Activated CD8-positive, alpha-beta T cell treated with anti-CD3 and anti-CD28 coated beads, Interleukin-2, amount 10 ng/mL, durations not matched to agents 7 days and 5 days (primary cell): ENCODE results near the gene SLC9A3. TPM values are rescaled to one million over a fixed set of nuclear protein-coding genes. Genes with fewer than 3 reads are reported as not detected.

ENCODE experiments used
- ATAC-seq: fragments of 150-1000 bp; cut with Tn5 transposase; one replicate; pipeline ENCODE4 v1.10.0; 2021; ENCODE audit warnings: moderate library complexity
- CTCF ChIA-PET: fragments of 350-600 bp; sonication (Branson Sonifier 250); formaldehyde crosslinking; loops from one replicate; lab custom pipeline; 2021; ENCODE audit warnings: antibody characterized with exemption; lab: Charles Lee
- POLR2A ChIA-PET: fragments of 350-600 bp; sonication (Branson Sonifier 250); formaldehyde crosslinking; loops from one replicate; lab custom pipeline; 2021; ENCODE audit warnings: antibody characterized with exemption; lab: Charles Lee
- DNase-seq: peaks from one replicate; pipeline ENCODE4 v3.0.0-alpha.2; 2020
- H3K27ac Mint-ChIP-seq: one replicate; pipeline ENCODE4 v1.8.0; 2021; ENCODE audit warnings: mild to moderate bottlenecking, mixed read lengths
- H3K27me3 Mint-ChIP-seq: one replicate; pipeline ENCODE4 v1.8.0; 2021; ENCODE audit warnings: low read depth, mixed read lengths
- H3K36me3 Mint-ChIP-seq: one replicate; pipeline ENCODE4 v1.8.0; 2021; ENCODE audit warnings: low read depth, mixed read lengths
- H3K4me1 Mint-ChIP-seq: one replicate; pipeline ENCODE4 v1.8.0; 2021; ENCODE audit warnings: low read depth, mixed read lengths
- H3K4me3 Mint-ChIP-seq: one replicate; pipeline ENCODE4 v1.8.0; 2021; ENCODE audit warnings: mild to moderate bottlenecking, mixed read lengths
- H3K9me3 Mint-ChIP-seq: one replicate; pipeline ENCODE4 v1.8.0; 2022; ENCODE audit warnings: mixed read lengths; ENCODE audit not compliant: insufficient read depth
- total RNA-seq, 2 experiments: library from RNA; stranded (reverse); gene quantifications; one replicate each; pipeline ENCODE4 v1.2.3, GENCODE V29; 2021

SLC9A3 gene
- total RNA-seq, 2 experiments from 2014 or later, result 1.6 to 1.9 TPM

DNA sequence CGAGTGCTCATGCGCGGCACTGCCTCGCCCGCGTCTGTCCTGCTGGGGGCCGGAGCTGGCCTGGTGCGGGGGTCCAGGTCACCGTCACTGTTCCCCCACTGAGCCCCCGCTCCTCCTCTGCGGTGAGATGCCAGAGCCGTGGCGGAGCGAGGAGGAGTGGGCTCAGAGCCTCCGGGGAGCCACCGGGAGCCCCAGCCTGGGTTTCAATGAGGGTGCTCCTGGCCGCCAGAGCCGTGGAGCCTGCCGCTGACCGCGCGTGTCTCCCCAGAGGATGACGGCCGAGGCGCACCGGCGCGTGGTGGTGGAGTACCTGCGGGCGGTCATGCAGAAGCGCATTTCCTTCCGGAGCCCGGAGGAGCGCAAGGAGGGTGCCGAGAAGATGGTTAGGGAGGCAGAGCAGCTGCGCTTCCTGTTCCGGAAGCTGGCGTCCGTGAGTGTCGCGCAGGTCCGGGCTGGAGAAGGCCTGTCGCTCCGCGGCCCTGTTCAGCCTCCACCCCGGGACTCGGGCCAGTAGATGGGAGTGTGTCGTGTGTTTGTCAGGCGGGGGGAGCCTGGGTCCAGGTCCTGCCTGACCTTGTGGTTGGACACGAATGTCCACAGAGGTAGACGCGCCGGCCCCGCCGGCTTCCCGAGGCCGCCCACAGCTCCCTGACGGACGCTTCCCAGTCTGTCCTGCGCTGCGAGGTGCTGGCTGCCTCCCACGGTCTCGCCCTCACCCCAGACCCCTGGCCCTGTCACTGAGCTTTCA lies 59.2 kb downstream of the SLC9A3 start:
- Mint-ChIP-seq H3K9me3 (no peaks in the 10 kb centered on the region), H3K27ac (no peak overlapping the region), H3K4me3 (no peak overlapping the region), H3K36me3 (peaks cover 50% of the 10 kb centered on the region), H3K27me3 (no peaks in the 10 kb centered on the region), H3K4me1 (peaks cover 27% of the 10 kb centered on the region)
- ChIA-PET POLR2A (interaction anchor here (1.6 kb wide), 1 partner anchor 12 kb away, joined by 4 read pairs; no protein-coding TSS in a partner anchor), CTCF (no interaction called here)
- no peak for ATAC-seq
- DNase-seq, result no peak

DNA sequence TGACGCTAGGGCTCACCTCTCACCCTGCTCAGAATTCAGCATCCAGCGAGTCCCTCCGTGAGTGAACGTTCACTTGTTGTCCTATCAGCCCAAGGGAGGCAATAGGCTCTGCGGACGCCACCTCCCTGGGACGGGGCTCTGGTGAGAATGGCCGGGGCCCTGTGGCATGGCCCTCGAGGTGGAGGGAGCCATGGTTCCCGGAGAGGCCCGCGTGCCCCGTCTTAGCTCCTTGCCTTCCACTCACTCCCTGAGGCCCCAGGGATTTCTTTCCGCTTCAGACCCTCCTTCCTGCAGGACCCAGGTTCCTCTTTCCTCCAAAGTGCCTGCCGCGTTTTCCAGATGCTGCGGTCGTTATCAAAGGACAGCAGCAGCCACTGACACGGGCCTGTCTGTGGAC lies 59.8 kb downstream of the SLC9A3 start:
- no peak for DNase-seq
- Mint-ChIP-seq H3K9me3 (no peaks in the 10 kb centered on the region), H3K27ac (peak overlapping the region; percentile 84), H3K4me1 (peaks cover 33% of the 10 kb centered on the region), H3K27me3 (no peaks in the 10 kb centered on the region), H3K4me3 (peak overlapping the region; percentile 4), H3K36me3 (peaks cover 55% of the 10 kb centered on the region)
- CTCF ChIA-PET, result interaction anchor here (0.9 kb wide), 1 partner anchor 18 kb away, joined by 4 read pairs; no protein-coding TSS in a partner anchor
- POLR2A ChIA-PET, result interaction anchor here (1.1 kb wide), 1 partner anchor 18 kb away, joined by 3 read pairs; no protein-coding TSS in a partner anchor
- ATAC-seq, result no peak

DNA sequence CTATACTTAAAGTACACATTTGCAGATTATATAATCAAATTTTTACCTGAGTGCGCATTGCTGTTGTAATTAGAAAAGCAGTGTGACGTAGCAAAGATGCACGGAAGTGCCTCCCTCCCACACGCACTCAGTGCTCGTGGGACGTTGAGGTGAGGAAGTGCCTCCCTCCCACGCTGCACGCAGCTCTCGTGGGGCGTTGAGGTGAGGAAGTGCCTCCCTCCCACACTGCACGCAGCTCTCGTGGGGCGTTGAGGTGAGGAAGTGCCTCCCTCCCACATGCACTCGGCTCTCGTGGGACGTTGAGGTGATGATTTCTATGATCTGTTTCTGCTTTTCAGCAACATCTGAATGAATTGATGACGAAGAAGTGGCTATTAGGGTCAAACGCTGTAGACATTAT lies 60.3 kb downstream of the SLC9A3 start:
- ChIA-PET POLR2A (interaction anchor here (0.9 to 1.1 kb wide), 2 partner anchors 18 to 92 kb away, joined by 3 read pairs; no protein-coding TSS in a partner anchor), CTCF (interaction anchor here (0.9 kb wide), 2 partner anchors 10 to 17 kb away, joined by 4 to 5 read pairs; no protein-coding TSS in a partner anchor)
- Mint-ChIP-seq H3K27me3 (no peaks in the 10 kb centered on the region), H3K9me3 (no peaks in the 10 kb centered on the region), H3K4me1 (peaks cover 36% of the 10 kb centered on the region), H3K27ac (peak overlapping the region; percentile 84), H3K36me3 (peaks cover 60% of the 10 kb centered on the region), H3K4me3 (peak overlapping the region; percentile 4)
- DNase-seq, result peak; percentile 70
- ATAC-seq, result peak; percentile 74

DNA sequence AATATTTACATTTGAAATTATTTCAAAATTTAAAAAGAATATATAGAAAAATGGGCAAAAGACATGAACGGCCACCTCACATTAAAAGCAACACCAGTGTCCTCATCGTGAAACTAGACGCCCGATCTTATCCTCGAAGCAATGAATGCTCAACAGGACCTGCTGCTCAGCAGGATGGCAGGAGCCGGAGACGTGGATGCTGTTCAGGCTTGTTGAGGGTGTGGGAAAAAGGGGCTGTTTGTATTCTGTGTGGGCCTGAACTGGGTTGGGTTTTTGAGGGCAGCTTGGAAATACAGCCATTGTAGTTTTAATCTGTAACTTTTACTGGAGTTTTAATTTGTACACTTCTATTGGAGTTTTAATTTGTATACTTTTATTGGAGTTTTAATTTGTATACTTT lies 60.9 kb downstream of the SLC9A3 start:
- peak overlapping the region; percentile 67 for H3K27ac Mint-ChIP-seq
- peaks cover 65% of the 10 kb centered on the region for H3K36me3 Mint-ChIP-seq
- H3K9me3 Mint-ChIP-seq, result no peaks in the 10 kb centered on the region
- ChIA-PET POLR2A (interaction anchor here (0.9 to 1.1 kb wide), 2 partner anchors 17 to 93 kb away, joined by 3 read pairs; no protein-coding TSS in a partner anchor), CTCF (interaction anchor here (0.9 kb wide), 1 partner anchor 10 kb away, joined by 5 read pairs; no protein-coding TSS in a partner anchor)
- H3K4me1 Mint-ChIP-seq, result peaks cover 43% of the 10 kb centered on the region
- DNase-seq, result no peak
- no peaks in the 10 kb centered on the region for H3K27me3 Mint-ChIP-seq
- no peak for ATAC-seq
- no peak overlapping the region for H3K4me3 Mint-ChIP-seq

DNA sequence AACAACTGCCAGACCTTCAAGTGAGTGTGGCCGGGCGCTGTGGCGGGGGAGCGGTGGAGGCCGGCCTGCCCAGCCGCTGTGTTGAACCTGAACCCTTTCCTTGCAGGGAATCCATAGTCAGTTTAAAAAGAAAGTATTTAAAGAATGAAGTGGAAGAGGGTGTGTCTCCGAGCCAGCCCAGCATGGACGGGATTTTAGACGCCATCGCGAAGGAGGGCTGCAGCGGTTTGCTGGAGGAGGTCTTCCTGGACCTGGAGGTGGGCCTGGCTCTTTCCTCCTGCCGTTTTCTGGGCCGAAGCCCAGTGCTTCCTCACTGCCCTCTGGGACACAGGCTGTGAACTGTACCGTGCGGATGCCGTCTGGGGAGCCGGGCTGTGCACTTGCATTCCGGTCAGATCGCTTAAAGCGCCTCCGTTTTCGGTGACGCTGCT lies 62.2 kb downstream of the SLC9A3 start:
- Mint-ChIP-seq H3K36me3 (peaks cover 74% of the 10 kb centered on the region), H3K27me3 (no peaks in the 10 kb centered on the region), H3K4me3 (no peak overlapping the region), H3K27ac (no peak overlapping the region), H3K9me3 (no peaks in the 10 kb centered on the region), H3K4me1 (peaks cover 45% of the 10 kb centered on the region)
- DNase-seq (no peak), ATAC-seq (no peak)
- ChIA-PET CTCF (no interaction called here), POLR2A (no interaction called here)

DNA sequence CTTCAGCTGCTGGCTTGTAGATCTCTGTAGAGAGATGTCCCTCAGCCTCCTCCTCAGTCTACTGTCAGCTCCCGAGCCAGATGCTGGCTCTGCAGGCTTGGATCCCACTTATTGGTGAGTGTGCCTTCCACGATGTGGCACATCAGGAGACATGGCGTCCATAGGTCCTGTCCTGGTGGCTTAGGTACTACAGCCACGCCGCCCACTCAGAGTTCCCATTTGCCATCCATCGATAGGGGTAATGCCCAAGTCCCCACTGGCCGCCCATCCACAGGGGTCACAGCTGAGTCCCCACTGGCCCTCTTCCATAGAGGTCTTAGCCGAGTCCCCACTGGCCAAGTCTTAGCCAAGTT lies 64.0 kb downstream of the SLC9A3 start:
- DNase-seq (no peak), ATAC-seq (no peak)
- Mint-ChIP-seq H3K27me3 (no peaks in the 10 kb centered on the region), H3K9me3 (no peaks in the 10 kb centered on the region), H3K4me1 (peaks cover 45% of the 10 kb centered on the region), H3K27ac (no peak overlapping the region), H3K36me3 (peaks cover 78% of the 10 kb centered on the region), H3K4me3 (no peak overlapping the region)
- CTCF ChIA-PET, result interaction anchor here (1.7 kb wide), 1 partner anchor 14 kb away, joined by 7 read pairs; no protein-coding TSS in a partner anchor
- POLR2A ChIA-PET, result no interaction called here

DNA sequence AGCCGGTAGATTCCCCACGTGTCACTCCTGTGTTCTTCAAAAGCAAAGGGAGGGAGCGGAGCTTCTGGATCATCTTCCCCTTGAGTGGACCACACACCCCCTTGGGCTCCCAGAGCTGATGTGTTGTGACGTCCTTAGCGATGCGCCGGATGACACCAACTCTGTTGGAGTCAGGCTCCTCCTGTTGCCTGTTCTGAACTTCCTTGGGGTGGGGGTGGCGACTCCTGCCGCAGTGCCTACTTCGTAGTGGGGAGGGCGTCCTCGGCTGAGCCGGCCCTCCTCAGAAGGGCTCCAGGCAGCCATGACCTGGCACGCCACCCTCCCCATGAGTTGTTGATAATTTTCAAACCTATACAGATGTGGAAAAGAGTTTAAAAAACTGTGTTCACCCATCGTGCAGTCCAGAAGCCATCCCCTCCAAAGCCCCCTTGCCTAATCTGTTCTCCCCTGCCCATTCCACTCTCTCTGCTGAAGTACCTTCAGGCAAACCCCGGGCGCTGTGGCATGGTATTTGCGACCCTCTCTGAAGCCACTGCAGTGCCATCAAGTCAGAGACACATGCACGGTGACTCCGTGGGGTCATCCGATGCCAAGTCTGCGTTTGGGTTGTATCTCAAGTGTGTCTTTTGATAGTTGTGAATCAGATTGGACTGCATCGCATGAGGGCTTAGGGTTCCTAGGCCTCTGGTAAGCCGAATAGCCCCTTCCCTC lies 64.5 kb downstream of the SLC9A3 start:
- DNase-seq (no peak), ATAC-seq (no peak)
- Mint-ChIP-seq H3K9me3 (no peaks in the 10 kb centered on the region), H3K4me1 (peaks cover 45% of the 10 kb centered on the region), H3K4me3 (no peak overlapping the region), H3K36me3 (peaks cover 82% of the 10 kb centered on the region), H3K27me3 (no peaks in the 10 kb centered on the region), H3K27ac (peak overlapping the region; percentile 43)
- CTCF ChIA-PET, result interaction anchor here (1.7 kb wide), 1 partner anchor 13 kb away, joined by 7 read pairs; no protein-coding TSS in a partner anchor
- POLR2A ChIA-PET, result no interaction called here

DNA sequence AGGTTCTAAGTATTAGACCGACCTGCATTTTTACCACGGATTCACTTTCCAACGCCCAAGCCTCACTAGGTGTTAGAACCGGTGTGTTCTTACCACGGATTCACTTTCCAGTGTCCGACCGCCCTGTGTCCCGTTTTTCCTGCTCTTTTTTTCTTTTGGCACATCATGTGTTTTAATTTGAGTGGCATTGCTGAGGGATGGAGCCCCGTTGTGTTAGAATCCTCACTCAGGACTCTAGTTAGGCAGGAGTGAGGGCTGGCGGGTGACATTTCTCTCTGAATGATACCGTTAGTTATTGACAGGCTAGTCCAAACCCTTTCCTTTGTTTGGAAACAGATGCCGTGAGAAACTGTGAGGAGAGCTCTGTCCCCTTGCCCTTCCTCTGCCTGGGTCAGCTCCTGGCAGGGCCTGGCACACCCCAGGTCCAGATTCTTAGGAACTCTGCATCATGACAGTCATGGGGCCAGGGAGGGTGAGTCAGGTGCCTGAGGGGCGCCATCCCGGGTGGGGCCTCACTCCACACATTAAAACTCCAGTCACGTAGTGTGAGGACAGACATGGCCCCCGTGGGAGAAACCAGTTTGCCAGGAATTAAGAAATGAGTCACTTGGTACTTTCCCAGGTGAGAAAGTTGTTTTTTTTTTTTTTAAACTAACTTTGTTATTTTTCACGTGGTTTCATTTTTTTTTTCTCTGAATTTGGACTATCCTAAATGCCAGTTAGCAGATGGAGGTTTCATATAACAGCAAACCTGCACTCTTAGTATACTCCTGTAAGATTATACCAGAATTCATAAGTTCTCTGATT lies 65.5 kb downstream of the SLC9A3 start:
- DNase-seq, result no peak
- no peaks in the 10 kb centered on the region for H3K27me3 Mint-ChIP-seq
- H3K4me3 Mint-ChIP-seq, result no peak overlapping the region
- ATAC-seq, result peak; percentile 39
- H3K9me3 Mint-ChIP-seq, result no peaks in the 10 kb centered on the region
- CTCF ChIA-PET, result interaction anchor here (0.8 kb wide), 1 partner anchor 12 kb away, joined by 4 read pairs; no protein-coding TSS in a partner anchor
- H3K36me3 Mint-ChIP-seq, result peaks cover 81% of the 10 kb centered on the region
- peak overlapping the region; percentile 65 for H3K27ac Mint-ChIP-seq
- POLR2A ChIA-PET, result interaction anchor here (1.3 kb wide), 1 partner anchor 13 kb away, joined by 5 read pairs; no protein-coding TSS in a partner anchor
- peaks cover 43% of the 10 kb centered on the region for H3K4me1 Mint-ChIP-seq

DNA sequence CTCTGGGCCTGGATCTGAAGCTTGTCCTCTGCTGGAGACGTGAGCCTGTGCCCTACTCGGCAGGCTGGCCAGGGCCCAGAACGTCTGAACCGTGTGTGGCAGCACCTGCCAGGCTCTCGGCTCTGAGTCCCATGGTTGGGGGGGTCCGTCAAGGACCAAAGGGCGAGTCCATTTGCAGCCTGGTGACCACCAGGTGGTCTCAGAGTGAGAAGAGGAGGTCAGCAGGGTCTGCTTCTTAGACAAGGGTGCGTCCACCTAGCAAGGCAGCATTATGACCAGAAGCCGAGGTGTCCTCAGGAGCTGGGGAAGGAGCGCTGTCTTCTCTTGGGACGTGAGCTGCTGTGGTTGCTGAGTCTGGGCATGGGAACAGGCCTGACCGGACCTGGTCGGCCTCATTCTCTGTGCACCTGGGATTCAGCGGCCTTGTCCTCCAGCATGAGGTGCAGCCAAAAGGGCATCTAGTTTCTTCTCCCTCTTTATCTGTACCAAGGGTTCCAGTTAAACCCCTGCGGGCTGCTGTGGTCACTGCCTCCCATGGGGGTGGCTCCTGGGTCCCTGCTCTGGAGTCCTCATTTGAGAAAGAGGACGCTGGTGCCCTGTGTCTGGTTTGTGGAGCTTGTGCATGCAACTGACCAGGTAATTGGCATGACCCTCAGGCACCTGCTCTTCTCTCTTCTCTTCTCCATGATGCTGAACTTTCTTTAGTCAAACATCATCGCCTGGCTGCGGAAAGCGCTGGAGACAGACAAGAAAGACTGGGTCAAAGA lies 66.9 kb downstream of the SLC9A3 start:
- ATAC-seq, result no peak
- H3K4me3 Mint-ChIP-seq, result no peak overlapping the region
- no peak for DNase-seq
- POLR2A ChIA-PET, result interaction anchor here (1.0 to 1.3 kb wide), 2 partner anchors 14 kb away, joined by 3 to 5 read pairs; no protein-coding TSS in a partner anchor
- peaks cover 3% of the 10 kb centered on the region for H3K9me3 Mint-ChIP-seq
- CTCF ChIA-PET, result interaction anchor here (1.7 kb wide), 1 partner anchor 11 kb away, joined by 6 read pairs; no protein-coding TSS in a partner anchor
- H3K27me3 Mint-ChIP-seq, result no peaks in the 10 kb centered on the region
- H3K36me3 Mint-ChIP-seq, result peaks cover 83% of the 10 kb centered on the region
- H3K27ac Mint-ChIP-seq, result no peak overlapping the region
- H3K4me1 Mint-ChIP-seq, result peaks cover 48% of the 10 kb centered on the region

DNA sequence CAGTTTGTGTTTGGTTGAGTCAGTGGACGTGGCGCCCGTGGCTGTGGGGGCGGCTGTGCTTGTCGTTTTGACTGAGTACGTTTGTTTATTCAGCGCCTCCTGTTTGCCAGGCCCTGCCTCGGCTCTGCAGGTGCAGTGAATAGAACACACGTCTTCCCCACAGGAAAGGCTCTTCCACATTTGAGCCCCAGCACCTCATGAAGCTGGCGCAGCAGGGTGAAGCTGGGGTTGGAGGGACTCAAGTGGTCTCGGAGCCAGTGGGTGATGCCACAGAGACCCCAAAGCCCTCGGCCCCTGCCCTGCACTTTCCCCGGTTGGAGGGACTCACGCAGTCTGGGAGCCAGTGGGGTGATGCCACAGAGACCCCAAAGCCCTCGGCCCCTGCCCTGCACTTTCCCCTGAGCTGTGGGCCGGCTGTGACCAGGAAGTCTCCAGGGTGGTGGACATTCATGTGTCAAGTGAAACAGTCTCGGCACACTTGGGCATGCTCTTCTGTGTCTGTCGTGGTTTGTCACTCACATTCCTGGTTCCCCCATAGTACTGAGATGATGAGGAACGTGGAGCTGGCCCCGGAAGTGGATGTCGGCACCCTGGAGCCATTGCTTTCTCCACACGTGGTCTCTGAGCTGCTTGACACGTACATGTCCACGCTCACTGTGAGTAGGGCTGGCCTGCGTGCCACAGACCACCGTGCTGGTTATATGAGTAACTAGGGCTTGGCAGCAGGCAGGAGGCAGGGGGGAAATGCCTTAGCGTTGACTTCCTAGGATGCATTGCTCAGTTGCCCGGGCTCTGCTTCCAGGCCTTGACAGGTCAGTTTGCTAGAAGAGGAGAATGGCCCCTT lies 67.7 kb downstream of the SLC9A3 start:
- ChIA-PET POLR2A (interaction anchor here (1.0 to 1.7 kb wide), 2 partner anchors 10 to 15 kb away, joined by 3 to 4 read pairs; no protein-coding TSS in a partner anchor), CTCF (interaction anchor here (1.7 kb wide), 1 partner anchor 10 kb away, joined by 6 read pairs; no protein-coding TSS in a partner anchor)
- peaks cover 83% of the 10 kb centered on the region for H3K36me3 Mint-ChIP-seq
- no peak overlapping the region for H3K4me3 Mint-ChIP-seq
- peaks cover 11% of the 10 kb centered on the region for H3K9me3 Mint-ChIP-seq
- H3K27me3 Mint-ChIP-seq, result no peaks in the 10 kb centered on the region
- no peak for ATAC-seq
- DNase-seq, result no peak
- peaks cover 48% of the 10 kb centered on the region for H3K4me1 Mint-ChIP-seq
- H3K27ac Mint-ChIP-seq, result no peak overlapping the region
